ENCODE data around the gene ZNF423.

Gene ZNF423

DNA sequence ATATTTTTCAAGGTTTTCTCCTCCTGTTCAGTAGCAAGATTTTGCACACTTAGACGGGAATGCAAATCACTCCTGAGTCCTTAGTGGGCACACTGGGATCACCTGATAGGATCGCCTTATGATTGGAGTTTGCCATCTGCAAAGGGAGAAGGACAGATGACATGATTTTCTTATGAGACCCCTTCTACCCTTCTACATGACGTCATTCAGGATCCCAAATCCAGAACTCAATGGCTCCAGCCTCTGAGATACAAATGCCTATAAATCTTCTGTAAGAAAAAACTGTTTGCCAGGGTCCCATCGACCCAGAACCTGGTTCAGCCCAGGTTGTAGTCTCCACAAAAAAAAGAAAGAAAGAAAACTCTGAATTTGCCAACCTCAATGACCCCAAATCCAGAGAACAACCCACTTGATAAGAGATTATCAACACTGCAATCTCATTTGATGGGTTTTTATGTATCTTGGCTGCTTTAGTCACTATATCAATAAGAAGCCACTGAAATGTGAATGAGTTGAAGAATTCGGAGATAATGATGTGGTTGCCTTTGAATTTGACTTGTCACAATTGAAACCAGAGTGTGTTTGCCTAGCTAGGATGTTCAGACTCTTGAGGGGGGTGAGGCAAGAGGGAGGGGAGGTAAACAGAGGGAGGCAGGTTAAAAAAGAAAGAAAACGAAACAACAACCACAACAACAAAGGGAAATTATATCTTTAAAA is 6.7 kb downstream of the ZNF423 start:
- no peak for DNase-seq (ENCODE audit: low read depth in 2 of 2)

DNA sequence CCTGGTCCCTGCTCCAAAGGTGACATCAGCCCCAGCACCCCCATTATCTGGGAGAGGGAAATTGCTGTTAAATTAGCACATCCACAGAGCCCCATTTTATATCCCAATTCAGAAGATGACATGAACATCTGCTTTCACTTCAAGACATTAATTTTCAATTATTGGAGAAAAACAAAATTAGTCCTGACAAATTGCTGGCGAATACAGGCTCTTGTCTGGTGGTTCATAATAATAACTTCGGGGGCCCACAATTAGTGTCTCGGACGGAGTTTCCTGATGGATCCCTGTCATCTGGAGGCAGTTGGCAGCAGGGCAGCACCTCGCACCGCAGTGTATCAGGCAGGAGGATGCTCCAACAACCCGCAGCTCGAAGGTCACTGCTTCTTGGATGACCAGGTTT is 7.4 kb downstream of the ZNF423 start:
- no peak for DNase-seq (ENCODE audit: low read depth in 2 of 2)

DNA sequence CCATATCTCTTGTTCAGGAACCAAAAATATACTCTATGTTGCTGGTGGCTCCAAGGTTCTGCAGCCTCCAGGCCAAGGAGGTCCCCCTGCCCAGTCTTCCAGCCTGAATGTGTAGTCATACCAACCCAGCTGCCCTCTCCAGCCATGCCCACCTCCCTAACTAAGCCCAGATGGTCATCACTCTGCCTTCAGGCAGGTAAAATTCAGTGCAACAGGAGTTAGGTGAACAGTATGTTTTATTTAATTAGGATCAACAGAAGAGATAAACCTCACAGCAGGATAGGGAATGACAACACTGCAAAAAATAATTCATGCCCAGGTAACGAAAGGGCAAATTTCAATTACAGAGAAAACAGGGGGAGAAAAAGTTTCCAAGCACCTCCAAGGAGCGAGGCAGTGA is 9.1 kb downstream of the ZNF423 start:
- no peak for DNase-seq (ENCODE audit: low read depth in 2 of 2)

DNA sequence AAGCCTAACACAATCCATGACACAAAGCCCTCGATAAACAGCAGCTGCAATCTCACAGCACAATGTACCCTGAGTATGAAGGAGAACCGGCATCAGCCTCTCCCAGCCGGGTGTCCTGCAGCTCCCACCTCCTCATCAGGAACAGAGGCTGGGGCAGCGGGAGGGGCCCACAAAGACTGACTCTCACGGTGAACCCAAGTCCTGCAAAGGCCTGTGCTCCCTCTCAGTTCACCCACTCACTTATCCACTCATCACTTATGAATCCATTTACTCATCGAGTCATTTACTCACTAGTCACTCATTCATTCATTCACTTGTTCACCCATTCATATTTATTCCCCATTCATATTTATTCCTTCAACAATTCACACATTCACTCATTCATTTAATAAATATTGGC is 11.6 kb downstream of the ZNF423 start:
- no peak for DNase-seq (ENCODE audit: low read depth in 2 of 2)

DNA sequence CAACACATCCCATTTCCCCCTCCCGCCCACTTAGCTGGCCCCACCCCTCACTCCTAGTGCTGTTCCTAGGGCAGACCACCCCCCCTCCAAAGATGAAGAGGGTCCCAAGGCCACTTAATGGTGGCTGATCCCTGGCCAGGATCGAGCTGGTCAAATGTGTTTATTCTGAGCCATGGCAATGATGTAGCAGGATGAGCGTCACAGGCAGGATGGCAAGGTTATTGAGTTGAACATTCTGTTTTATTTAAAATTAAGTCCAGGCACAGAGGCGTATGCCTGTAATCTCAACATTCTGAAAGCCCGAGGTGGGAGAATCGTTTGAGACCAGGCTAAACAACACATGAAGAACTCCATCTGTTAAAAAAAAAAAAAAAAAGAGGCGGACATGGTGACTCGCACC is 12.2 kb downstream of the ZNF423 start:
- no peak for DNase-seq (ENCODE audit: low read depth in 2 of 2)

DNA sequence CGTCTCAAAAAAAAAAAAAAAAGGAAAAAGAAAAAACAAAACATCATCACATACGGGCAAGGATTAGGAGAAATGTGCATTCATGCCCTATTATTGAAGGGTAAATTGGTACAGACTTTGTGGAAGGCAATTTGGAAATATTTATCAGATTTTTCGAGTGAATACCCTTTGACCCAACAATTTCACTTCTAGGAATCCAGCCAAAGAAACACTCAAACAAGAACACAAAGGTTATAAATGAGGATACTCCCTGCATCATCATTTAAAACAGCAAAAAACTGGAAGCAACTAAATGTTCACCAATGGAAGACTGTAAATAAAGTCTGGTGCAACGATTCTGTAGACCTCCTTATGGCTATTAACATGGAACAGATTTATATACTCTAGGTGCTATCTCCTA is 12.9 kb downstream of the ZNF423 start:
- no peak for DNase-seq (ENCODE audit: low read depth in 2 of 2)

DNA sequence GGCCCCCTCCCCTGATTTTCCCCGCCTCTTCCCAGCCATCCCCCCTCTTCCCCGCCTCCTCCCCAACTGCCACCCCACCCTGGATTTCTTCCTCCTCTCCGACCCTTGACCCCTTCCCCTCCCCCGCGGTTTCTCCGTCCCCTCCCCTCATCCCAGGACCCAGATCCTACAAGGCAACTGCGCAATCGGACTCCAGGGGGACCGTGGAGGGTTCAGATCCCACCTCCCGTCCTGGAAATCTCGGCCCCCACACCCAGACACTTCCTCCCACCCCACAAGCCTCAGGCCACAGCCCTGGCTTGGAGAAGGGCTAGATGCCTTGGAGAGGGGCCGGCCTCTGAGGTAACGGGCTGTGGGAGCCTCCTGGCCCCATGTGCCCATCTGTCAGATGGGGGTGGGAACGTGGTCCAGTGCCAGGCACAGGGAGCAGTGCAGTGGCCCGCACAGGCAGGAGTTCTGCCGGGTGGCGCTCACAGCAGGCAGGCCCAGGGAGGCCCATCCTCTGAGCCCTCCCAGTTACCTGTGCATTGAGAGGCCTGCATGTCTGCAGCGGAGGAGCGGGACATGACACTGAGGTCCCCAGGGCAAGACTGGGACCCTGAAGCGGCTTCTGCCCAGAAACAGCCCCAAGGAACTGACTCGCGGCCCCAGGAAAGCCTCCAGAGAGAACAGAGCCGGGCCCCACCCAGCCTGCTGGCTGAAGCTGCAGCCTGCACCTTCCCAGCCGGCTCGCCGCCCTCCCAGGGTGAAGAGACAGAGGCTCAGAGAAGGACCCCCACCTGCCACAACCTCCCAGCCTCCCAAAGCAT is 16.7 kb downstream of the ZNF423 start:
- no peak for DNase-seq (ENCODE audit: low read depth in 2 of 2)

DNA sequence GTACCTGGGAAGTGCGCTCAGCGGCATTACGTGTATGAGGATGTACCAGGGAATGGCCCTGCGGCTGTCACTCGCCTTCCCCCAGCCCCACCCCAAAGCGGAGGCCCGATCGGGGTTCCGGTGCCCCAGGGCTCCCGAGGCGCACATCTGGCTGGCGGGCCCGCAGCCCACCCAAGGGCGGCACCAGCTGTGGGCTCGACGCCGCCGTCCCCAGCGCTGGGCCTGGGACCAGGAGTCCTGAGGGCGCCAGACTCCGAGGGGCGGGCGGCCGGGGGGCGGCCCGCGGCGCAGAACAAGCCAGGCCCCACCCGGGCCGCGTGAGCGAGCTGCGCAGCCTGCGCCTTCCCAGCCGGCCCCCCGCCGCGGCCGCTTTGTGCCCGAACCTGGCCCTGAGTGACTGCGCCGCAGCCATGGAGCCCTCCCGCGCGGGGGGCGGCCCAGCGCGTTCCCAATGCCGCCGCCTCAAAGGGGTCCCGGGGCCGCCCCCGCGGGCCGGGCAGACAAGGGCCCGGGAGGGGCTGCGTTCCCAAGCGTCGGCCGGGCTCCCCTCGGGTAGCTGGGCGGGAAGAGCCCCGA is 17.4 kb downstream of the ZNF423 start:
- no peak for DNase-seq (ENCODE audit: low read depth in 2 of 2)

DNA sequence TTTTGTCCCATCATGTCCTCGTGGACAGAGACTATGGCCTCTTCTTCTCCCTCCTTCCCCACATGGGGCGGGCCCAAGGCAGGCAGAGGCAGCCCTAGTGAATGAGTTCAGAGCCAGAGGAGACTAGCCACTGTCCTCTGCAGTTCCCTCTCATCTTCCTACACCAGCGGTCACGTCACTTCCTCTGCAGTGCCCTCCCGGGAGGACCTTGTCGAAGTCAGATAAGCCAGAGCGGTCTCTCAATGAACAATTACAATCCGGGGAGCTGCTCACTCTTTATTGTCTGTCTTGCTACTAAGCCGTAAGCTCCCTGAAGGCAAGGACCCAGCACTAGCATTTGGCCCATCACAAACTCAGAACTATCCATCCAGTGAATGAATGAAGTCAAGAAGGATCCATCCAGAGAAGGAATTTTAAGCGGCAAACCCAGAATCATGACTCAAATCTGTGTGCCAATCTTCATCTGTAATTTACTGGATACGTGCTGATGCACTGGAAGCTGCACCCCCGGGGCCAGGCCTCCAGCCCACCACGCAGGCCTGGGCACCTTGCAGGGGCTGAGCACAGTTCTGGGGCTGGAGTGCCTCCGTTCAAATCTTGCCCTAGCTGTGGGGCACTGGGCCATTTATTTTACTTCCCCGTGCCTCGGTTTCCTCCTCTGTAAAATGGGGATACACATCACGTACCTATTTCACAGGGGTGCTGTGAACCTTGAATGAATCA is 18.1 kb downstream of the ZNF423 start:
- DNase-seq (ENCODE audit: low read depth in 2 of 2), result no peak

DNA sequence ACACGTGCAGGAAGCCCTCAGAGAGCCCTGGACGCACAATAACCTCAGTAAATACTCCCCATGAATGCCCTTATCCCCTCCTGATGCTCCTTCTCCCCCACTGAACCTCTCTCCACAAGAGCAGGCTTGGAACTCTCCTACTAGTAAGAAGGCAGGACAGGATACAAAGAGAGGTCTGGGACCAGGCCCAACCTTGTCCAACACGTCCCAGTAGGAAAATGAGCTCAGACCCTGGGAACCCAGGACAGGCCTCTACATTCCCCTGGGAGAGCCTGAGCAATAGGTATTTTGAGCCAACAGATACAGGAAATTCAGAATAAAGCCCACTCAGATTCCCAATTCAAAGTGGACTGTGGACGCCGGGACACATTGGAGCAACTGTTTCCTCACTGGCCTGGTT is 19.2 kb downstream of the ZNF423 start:
- DNase-seq (ENCODE audit: low read depth in 2 of 2), result no peak

DNA sequence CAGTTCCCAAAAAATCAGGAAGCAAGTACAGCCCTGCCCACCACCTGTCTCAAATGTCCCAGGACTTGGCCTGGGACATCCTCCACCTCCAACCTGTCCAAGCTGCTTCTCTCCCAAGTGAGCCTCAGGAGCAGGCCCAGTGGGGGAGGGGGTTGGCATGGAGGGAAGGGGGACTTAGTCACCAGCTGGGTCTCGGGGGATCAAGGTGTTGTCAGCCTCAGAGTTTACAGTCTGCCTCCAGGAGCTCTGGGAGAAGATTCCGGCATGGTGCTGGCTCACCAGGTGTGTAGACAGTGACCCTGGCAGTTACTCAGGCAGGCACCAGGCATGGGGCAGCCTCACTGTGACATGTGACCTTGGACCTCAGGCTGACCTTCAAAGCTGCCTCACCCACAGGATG is 19.7 kb downstream of the ZNF423 start:
- DNase-seq (ENCODE audit: low read depth in 2 of 2), result no peak

DNA sequence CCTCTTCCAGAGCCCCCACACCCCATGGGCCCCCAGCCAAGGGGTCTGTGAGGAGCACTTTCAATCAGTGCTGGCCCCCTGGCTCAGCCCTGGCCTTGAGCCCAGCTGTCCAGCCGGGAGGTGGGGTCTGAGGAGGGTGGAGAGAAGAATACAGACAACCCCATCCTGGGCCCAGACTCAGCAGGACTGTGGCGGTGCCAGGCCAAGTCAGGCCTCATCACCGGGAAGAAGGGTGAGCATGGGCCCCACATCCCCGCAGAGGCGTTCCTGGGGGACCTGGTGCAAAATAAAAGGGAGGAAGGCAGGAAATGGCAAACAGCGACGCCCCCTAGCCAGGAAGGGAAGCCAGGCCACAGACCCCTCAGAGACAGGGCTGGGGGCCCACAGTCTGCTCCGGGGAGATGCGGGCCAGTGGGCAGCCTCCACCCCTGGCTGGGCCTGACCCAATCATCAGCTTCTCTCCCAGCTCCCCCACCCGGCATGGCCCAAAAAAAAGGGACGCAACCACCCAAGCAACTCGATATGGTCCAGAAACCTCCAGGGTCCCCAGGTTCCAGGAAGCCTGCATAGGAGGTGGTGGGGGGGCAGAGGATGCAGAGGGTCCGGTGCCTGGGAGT is 20.6 kb downstream of the ZNF423 start:
- no peak for DNase-seq (ENCODE audit: low read depth in 2 of 2)

DNA sequence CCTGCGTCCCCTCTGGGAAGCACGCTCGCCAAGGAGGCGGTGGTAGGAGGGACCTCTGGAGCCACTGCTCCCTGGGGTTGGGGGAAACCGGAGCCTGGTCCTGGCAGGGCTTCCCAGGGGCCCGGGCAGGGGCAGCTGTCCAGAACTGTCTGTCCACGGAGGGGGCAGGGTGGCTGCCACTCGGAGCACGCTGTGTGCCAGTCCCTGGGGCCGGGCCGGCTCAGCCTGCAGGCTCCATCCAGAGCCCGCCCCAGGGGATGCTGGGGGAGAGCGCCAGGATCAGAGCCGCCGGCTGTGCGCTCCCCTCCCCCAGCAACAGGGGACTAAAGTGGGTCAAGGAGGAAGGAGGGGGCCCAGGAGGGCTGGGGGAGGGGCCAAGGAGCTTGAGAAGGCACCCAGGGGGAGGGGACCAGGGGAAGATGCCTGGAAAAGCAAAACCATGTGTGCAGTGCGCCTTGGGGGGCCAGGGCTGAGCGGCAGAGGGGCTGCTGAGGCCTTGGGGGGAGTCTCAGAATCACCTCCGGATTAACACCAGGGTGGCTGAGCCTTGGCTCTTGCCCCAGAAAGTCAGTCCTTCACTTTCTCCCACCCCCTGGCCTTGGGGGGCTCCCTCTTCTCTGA is 21.3 kb downstream of the ZNF423 start:
- DNase-seq (ENCODE audit: low read depth in 2 of 2), result no peak

DNA sequence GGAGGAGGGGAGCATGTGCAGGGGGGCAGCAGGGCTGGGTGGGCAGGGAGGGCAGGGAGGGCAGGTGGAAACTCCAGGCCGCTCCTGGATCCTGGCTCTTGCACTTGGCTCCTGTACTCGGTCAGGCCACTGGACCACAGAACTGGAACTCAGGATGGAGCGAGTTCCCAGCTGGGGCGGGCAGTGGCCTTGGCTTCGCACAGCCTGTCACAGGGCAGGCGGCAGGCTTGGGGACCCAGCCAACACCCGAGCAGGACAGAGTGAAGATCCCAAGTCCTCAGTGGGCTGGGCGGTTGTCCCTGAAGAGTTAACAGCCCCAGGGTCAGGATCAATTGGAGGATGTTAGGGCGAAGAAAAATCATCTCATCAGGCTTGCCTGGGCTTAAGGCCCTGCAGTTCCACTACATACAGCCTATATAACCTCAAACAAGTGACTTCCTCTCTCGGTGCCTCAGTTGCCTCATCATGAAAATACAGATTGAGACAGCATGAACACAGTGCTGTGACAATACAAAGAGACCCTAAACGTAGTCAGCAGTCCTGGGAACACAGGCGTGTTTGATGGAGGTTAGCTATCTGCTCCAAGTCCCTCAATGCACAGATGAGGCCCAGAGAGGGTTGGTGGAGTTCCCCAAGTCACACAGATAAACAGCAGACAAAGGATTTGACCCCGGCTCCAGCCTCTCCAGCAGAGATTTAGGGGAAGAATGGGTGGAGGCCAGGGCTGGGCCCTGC is 21.9 kb downstream of the ZNF423 start:
- no peak for DNase-seq (ENCODE audit: low read depth in 2 of 2)

DNA sequence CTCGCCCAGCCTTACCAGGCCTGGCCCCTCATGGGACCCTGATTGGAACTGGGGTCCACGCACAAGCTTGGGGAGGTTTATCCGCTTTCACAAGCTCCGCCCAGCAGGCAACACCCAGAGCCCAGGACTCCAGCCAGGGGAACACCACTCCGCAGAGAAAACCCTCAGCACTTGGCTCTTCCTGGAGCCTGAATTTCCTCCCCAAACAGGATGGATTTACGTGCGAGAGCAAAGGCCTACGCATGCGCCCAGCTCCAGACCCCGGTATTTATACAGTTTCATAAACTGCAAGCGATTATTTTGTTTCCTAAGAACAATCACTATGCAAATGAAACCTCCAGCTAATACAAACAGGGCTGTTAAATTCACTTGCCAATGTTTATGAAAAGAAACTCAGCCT is 22.8 kb downstream of the ZNF423 start:
- DNase-seq (ENCODE audit: low read depth in 2 of 2), result no peak

DNA sequence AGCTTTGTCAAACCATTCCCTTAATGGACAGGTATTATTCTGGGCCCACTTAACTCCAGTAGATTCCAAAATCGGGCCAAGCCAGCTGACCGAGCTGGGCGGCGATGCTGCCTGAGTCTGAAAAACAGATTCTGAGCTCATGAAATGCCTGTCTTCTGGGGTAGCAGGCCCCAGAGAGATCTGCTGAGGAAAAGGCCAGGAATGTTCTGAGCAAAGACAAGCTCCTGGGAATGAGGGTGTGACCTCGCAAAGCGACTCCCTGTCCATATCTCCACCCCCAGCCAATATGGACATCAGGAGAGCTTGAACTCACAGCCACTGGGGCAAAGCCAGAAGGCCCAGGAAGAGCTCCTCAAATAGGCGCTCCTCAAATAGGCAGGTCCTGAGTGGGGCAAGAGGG is 23.7 kb downstream of the ZNF423 start:
- DNase-seq (ENCODE audit: low read depth in 2 of 2), result no peak

DNA sequence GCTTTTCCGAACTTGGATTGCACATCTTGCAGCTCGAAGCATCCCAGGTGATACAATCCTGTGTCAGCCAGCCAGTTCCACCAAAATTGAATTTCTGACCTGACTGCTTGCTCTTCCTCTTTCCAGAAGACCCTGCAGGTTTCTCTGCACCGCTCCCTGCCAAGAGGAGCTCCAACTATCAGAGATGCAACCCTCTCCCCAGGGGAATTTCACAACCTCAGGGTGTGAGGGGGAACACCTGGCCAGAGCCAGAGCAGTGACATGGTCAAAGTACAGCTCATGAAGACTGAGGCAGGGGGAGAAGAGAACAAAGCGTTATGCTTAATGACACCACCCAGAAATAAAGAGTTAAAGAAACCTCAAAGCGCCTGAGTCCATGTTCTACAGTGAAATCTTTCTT is 25.0 kb downstream of the ZNF423 start:
- no peak for DNase-seq (ENCODE audit: low read depth in 2 of 2)

DNA sequence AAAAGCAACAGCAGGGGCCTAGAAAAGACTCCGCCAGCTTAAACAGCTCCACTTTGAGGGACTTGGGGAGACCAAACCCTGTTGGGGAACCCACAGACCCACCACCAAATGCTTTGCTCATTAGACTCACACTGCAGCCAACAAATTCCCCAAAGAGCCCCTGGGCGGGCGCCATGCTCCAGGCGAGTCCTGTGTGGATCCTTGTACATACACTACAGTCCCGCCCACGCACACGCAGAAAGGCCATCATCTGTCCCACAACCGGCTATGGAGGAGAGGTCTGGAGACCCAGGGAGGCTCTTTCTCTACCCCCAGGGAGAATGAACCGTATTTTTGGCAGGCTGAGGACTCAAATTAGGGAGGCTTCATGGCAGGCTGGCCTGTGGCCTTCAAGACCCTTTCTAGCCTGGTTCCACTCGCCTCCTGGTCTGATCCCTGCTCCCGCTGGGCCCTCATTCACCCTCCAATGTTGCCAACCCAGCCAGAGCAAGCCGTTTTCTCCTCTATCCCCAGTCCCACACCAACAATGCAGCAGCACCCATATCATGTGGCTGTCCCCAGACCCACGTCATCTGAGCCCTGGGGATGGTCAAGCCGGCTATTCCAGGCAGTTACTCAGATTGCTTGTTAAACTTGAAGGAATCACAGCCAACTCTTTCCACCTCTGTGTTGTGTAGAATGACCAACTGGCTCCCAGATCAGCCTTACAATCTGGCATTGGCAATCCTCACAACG is 27.2 kb downstream of the ZNF423 start:
- DNase-seq (ENCODE audit: low read depth in 2 of 2), result no peak

DNA sequence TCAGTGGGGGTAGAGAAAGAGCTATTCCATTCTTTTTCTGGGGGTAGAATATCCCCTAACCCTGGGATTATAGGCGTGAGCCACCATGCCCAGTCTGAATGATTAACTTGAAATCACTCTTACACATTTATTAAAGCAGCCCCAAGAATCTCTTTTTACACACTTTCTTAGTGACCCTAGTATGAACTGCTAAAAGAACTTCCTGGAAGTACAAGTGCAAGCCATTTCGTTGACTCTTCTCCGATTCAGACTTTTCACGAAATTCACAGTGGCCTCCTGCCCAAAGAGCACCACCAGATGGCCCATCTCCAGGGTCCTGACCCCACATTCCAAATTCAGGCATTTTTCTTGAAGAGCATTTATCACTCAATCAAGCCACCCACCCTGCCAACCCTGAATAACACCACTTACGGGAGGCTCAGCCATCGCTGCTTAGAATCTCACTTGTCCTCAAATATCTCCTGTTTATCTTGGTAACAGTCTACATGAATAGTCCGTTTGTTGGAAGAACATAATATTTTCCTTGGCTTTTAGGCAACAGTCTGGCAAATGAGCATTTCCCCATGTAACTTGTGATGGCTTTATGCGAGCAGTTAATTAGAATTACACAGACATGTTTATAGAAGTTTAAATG is 28.0 kb downstream of the ZNF423 start:
- DNase-seq (ENCODE audit: low read depth in 2 of 2), result no peak

DNA sequence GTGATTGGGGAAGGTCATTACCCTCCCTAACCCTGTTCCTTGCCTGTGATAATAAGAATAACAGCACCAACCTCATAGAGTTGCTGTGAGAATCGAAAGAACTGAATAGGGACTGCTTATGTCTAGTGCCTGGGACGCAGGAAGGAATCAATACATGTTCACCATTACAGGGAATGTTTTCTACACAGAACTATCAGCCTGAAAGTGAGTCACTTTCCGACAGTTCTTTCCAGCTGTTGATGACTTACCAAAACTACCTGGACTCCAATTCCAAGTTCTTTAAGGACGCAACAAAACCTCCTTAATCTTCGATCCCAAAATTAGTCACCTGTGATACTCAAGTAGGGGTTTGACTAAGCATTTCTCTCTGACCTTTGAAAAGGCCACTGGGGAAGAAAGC is 29.4 kb downstream of the ZNF423 start:
- no peak for DNase-seq (ENCODE audit: low read depth in 2 of 2)
